Measurements from ENCODE around the gene PTPRB.

DNA sequence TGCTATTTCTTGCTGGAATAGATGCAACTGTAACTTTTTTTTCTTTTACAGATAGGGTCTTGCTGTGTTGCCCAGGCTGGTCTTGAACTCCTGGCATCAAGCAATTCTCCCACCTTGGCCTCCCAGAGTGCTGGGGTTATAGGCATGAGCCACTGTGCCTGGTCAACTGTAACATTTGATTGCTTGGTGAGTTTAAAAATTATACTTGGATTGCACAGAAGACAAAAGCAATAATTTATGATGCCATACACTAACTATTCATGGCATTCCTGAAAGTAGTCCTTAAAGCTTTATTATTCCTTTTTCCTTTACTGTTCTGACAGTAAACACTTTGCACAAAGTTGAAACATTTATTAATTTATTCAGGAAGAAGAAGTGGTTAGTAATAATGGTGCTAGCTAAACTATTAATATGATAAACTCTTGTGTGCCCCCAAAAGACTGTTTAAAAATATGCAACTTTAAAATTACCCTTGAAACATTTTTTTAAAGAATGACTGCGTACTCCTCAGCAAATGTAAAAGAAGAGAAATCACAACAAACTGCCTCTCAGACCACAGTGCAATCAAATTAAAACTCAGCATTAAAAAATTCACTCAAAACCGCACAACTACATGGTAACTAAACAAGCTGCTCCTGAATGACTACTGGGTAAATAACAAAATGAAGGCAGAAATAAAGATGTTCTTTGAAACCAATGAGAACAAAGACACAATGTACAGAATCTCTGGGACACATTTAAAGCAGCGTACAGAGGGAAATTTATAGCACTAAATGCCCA lies 8.3 kb downstream of the PTPRB start:
- TF ChIP-seq, protein P1, sequence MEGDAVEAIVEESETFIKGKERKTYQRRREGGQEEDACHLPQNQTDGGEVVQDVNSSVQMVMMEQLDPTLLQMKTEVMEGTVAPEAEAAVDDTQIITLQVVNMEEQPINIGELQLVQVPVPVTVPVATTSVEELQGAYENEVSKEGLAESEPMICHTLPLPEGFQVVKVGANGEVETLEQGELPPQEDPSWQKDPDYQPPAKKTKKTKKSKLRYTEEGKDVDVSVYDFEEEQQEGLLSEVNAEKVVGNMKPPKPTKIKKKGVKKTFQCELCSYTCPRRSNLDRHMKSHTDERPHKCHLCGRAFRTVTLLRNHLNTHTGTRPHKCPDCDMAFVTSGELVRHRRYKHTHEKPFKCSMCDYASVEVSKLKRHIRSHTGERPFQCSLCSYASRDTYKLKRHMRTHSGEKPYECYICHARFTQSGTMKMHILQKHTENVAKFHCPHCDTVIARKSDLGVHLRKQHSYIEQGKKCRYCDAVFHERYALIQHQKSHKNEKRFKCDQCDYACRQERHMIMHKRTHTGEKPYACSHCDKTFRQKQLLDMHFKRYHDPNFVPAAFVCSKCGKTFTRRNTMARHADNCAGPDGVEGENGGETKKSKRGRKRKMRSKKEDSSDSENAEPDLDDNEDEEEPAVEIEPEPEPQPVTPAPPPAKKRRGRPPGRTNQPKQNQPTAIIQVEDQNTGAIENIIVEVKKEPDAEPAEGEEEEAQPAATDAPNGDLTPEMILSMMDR (IDR thresholded peaks at IDR 0.05): no peak
- no peak for TF ChIP-seq POLR2A (IDR thresholded peaks at IDR 0.05)

Data from adrenal gland (tissue), 5 donors.